ENCODE measurements around the gene USP34. TPM values are rescaled to one million over a fixed set of nuclear protein-coding genes. Genes with fewer than 3 reads are reported as not detected.
A peak's percentile ranks its signal among the peaks of the same experiment; 100 is the strongest.

The USP34 gene
- total and polyA plus RNA-seq, 9 of the 15 experiments (the other 6 are each of a cell fraction or from before 2014, with no cell fraction given) = 19.8 to 108 (median 67.8) TPM

DNA sequence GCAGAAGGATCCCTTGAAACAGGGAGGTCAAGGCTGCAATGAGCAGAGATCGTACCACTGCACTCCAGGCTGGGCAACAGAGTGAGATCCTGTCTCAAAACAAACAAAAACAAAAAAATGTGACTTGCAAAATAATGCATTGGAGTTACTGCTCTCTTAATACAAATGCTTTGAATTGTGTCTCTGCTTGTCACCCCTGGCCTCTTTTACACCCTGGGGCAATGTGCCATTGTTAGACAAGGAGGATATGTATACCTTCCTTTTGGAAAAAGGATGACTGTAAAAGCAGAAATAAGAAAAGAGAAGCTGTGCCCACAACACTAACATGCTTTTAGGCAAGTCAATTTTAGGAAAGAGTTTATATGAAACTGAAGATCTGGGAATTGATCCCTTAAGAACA, 329.7 kb downstream of the USP34 start (continued):
- TF ChIP-seq ZNF57 (CRISPR knock-in tag; IDR thresholded peaks at IDR 0.05) = no peak

DNA sequence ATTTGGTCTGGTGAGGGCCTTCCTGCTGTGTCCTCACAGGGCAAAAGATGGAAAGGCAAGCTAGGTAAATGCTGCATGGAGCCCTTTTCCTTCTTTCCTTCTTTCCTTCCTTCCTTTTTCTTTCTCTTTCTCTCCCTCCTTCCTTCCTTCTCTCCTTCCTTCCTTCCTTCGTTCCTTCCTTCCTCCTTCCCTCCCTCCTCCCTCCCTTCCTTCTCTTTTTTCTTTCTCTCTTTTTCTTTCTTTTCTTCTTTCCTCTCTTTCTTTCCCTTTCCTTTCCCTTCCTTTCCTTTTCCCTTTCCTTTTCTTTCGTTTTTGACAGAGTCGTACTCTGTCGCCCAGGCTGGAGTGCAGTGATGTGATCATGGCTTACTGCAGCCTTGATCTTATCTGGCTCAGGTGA, 332.0 kb downstream of the USP34 start:
- TF ChIP-seq ZNF584 (CRISPR knock-in tag; IDR thresholded peaks at IDR 0.05; ENCODE audit: low read depth) (no peak), IFI16 (CRISPR knock-in tag; IDR thresholded peaks at IDR 0.05) (no peak), MTA1 (IDR thresholded peaks at IDR 0.05; ENCODE audit: borderline replicate concordance) (0 out of 2 replicates have a peak, but pooled peaks have one; percentile 26), ZNF512 (tag; IDR thresholded peaks at IDR 0.05) (peak; percentile 85; the same call in 1 of the 2 replicates)
- H3K36me3 ChIP-seq (ENCODE audit: control insufficient read depth, insufficient read depth, low read length) = no peaks in the 10 kb centered on the region
- WGBS (ENCODE audit: insufficient coverage, low coverage, missing lambda C conversion rate) = 32% methylated on average over 3 of the region's 4 CpGs
- intact Hi-C loops (cut with micrococcal nuclease) (loop anchor here (10.0 kb wide), 2 partner anchors 336 to 766 kb away; partner anchors contain the start of genes COMMD1 and USP34), in situ Hi-C loops (cut with MboI) (no loop called here)
- H3K4me3 ChIP-seq = no peak overlapping the region
- no peaks in the 10 kb centered on the region for H3K79me2 ChIP-seq (ENCODE audit: control insufficient read depth, insufficient read depth, low read length)
- no peak overlapping the region for H3K27ac ChIP-seq (ENCODE audit: extremely low read depth, low read depth, low read length)
- no peaks in the 10 kb centered on the region for H3K27me3 ChIP-seq (ENCODE audit: control insufficient read depth in 2 of 2, insufficient read depth in 2 of 2, low read length in 2 of 2)
- no peak overlapping the region for H3K9ac ChIP-seq (ENCODE audit: insufficient read depth in 1 of 2, low read depth in 2 of 2, low read length in 2 of 2)
- H3K9me1 ChIP-seq (ENCODE audit: control insufficient read depth, insufficient read depth, low read length) = no peaks in the 10 kb centered on the region
- POLR2A ChIA-PET = interaction anchor here (0.6 kb wide), 1 partner anchor 30 kb away, joined by 3 read pairs; no protein-coding TSS in a partner anchor
- no peak overlapping the region for H2AFZ ChIP-seq (ENCODE audit: low read depth, low read length)
- BruUV-seq (replicated peaks) = no TSS peak
- FAIRE-seq (no peak), ATAC-seq (no peak), DNase-seq (ENCODE audit: extremely low read depth in 1 of 4, low spot score in 3 of 4) (no peak)
- H3K4me2 ChIP-seq (ENCODE audit: insufficient read depth, low read length) = no peak overlapping the region
- H3K4me1 ChIP-seq (replicated peaks in 1 of 2; ENCODE audit: control insufficient read depth in 2 of 2, insufficient read depth in 2 of 2, low read length in 2 of 2) = no peaks in the 10 kb centered on the region; a peak in 1 of 5 replicates
- CTCF ChIA-PET (ENCODE audit: low intra/inter-chr PET ratio) = no interaction called here
- no peaks in the 10 kb centered on the region for H3K9me3 ChIP-seq (replicated peaks; ENCODE audit: control insufficient read depth, insufficient read depth, low read depth, low read length)
- no peaks in the 10 kb centered on the region for H4K20me1 ChIP-seq (replicated peaks; ENCODE audit: control insufficient read depth, insufficient read depth, low read length)

Small RNAs within 50 kb of the gene (small RNA-seq; reads per million reads assigned to genes)
- gene SNORA70B = 0.22 reads per million

Other genes starting within 250 kb of the USP34 start
- gene XPO1, start 67.3 kb upstream of the USP34 start, total RNA-seq (2014; rRNA removed) = 177 and 196 TPM in 2 replicates
- 296 and 319 TPM in 2 replicates for gene XPO1, start 67.3 kb upstream of the USP34 start, total RNA-seq (2014; rRNA removed; fragmentation: Illumina TruSeq; extraction: Trizol)
- gene XPO1, start 67.3 kb upstream of the USP34 start, total RNA-seq (2015; rRNA removed; fragmentation: Illumina TruSeq; extraction: Trizol) = 284 and 301 TPM in 2 replicates
- gene XPO1, start 67.3 kb upstream of the USP34 start, total RNA-seq (2021) = 204 and 216 TPM in 2 replicates
- 240 and 307 TPM in 2 replicates for gene XPO1, start 67.3 kb upstream of the USP34 start, polyA plus RNA-seq (2011; rRNA removed)
- gene XPO1, start 67.3 kb upstream of the USP34 start, polyA plus RNA-seq (2014; fragmentation: Illumina TruSeq; extraction: Trizol) = 213 and 253 TPM in 2 replicates
- gene XPO1, start 67.3 kb upstream of the USP34 start, polyA plus RNA-seq (2014; fragmentation: Nextera tagmentation; extraction: Ambion mirVana) = 10 to 100 TPM; 86.2 to 91.8 TPM
- gene XPO1, start 67.3 kb upstream of the USP34 start, polyA plus RNA-seq (2014; rRNA removed) = 195 and 211 TPM in 2 replicates

Measured in K562 (cell line).